WERI-Rb-1 (cell line): ENCODE results near the gene WNT7B.

Source experiments
- DNase-seq: peaks from one replicate; pipeline ENCODE4 v3.0.0-alpha.2; 2020
- H3K27ac ChIP-seq: fragments of 250-450 bp; sonication (Bioruptor Pico); 2 replicates; pipeline ENCODE4 v1.5.1; 2020; ENCODE audit warnings: mild to moderate bottlenecking, moderate library complexity
- H3K27me3 ChIP-seq: fragments of 250-450 bp; sonication (Bioruptor Pico); 2 replicates; pipeline ENCODE4 v1.5.1; 2021; ENCODE audit warnings: mild to moderate bottlenecking, low read depth, moderate library complexity; ENCODE audit not compliant: insufficient read depth, severe bottlenecking
- H3K36me3 ChIP-seq: fragments of 250-450 bp; sonication (Bioruptor Pico); 2 replicates; pipeline ENCODE4 v1.5.1; 2020; ENCODE audit warnings: mild to moderate bottlenecking, moderate library complexity
- H3K4me3 ChIP-seq: 2 replicates; pipeline ENCODE4 v1.5.1; 2011; ENCODE audit warnings: low read depth, mild to moderate bottlenecking, control low read depth, low read length
- H3K9me3 ChIP-seq: fragments of 250-450 bp; sonication (Bioruptor Pico); 2 replicates; pipeline ENCODE4 v1.5.1; 2021; ENCODE audit warnings: mild to moderate bottlenecking, moderate library complexity; ENCODE audit not compliant: severe bottlenecking
- CTCF ChIP-seq: IDR thresholded peaks from 2 replicates; pipeline ENCODE4 v1.5.1; 2011; ENCODE audit warnings: low read depth, mild to moderate bottlenecking, control low read depth, inconsistent platforms, low read length

WNT7B gene

GRCh38 chr22:45880716-45881523 lies 96.0 kb downstream of the WNT7B start:
- no peaks in the 10 kb centered on the region for H3K36me3 ChIP-seq
- peaks cover 69% of the 10 kb centered on the region for H3K27me3 ChIP-seq
- peak; percentile 2 for DNase-seq
- no peak overlapping the region for H3K4me3 ChIP-seq
- H3K27ac ChIP-seq, result no peak overlapping the region
- TF ChIP-seq CTCF, result no peak
- H3K9me3 ChIP-seq, result no peaks in the 10 kb centered on the region

GRCh38 chr22:45880091-45880715 lies 96.8 kb downstream of the WNT7B start:
- Histone ChIP-seq H3K36me3 (no peaks in the 10 kb centered on the region), H3K27ac (no peak overlapping the region), H3K4me3 (no peak overlapping the region), H3K27me3 (peaks cover 69% of the 10 kb centered on the region), H3K9me3 (no peaks in the 10 kb centered on the region)
- TF ChIP-seq CTCF, result no peak
- DNase-seq, result peak; percentile 1

GRCh38 chr22:45879552-45879949 lies 97.4 kb downstream of the WNT7B start:
- peaks cover 65% of the 10 kb centered on the region for H3K27me3 ChIP-seq
- H3K27ac ChIP-seq, result no peak overlapping the region
- no peak for TF ChIP-seq CTCF
- DNase-seq, result no peak
- H3K36me3 ChIP-seq, result no peaks in the 10 kb centered on the region
- no peak overlapping the region for H3K4me3 ChIP-seq
- H3K9me3 ChIP-seq, result no peaks in the 10 kb centered on the region

GRCh38 chr22:45878901-45879551 lies 97.9 kb downstream of the WNT7B start:
- H3K9me3 ChIP-seq, result no peaks in the 10 kb centered on the region
- no peak overlapping the region for H3K4me3 ChIP-seq
- no peak for TF ChIP-seq CTCF
- DNase-seq, result no peak
- H3K36me3 ChIP-seq, result no peaks in the 10 kb centered on the region
- no peak overlapping the region for H3K27ac ChIP-seq
- H3K27me3 ChIP-seq, result peaks cover 59% of the 10 kb centered on the region

GRCh38 chr22:45878051-45878781 lies 98.7 kb downstream of the WNT7B start:
- peak; percentile 60 for DNase-seq
- no peak for TF ChIP-seq CTCF
- H3K4me3 ChIP-seq, result no peak overlapping the region
- no peak overlapping the region for H3K27ac ChIP-seq
- peaks cover 51% of the 10 kb centered on the region for H3K27me3 ChIP-seq
- H3K36me3 ChIP-seq, result no peaks in the 10 kb centered on the region
- no peaks in the 10 kb centered on the region for H3K9me3 ChIP-seq
